Measurements from ENCODE around the gene ATP5F1D.
"Not testable (repeated sequence)": the region's sequence is repeated elsewhere in the genome, so short reads cannot be mapped to it uniquely, and the experiment has no call there.

The ATP5F1D gene

DNA sequence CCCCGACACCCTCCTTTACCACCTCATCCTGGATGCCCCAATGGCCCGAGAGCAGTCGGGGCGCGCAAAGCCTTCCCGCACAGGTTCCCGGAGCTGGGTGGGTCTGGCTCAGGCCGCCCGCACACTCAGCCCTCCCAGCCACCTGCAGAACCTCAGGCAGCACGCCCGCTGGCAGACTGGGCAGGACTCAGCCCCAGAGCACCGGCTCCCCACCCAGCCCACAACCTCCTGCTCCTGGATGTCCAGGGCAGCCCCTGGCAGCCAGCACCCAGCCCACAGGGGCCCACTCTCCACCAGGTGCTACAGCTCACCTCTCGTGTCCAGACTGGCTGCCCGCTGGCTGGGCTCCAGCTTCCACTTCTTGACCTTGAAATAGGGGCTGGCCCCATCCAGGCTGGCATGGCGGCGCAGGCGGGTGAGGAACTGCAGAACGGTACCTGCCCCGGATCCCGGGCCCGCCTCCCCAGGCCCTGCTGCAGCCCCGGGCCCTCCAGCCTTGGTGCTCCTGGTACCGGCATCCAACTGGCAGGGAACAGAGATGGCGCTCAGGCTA, 8.4 kb upstream of the ATP5F1D start:
- DNase-seq (ENCODE audit: low read depth): no peak

DNA sequence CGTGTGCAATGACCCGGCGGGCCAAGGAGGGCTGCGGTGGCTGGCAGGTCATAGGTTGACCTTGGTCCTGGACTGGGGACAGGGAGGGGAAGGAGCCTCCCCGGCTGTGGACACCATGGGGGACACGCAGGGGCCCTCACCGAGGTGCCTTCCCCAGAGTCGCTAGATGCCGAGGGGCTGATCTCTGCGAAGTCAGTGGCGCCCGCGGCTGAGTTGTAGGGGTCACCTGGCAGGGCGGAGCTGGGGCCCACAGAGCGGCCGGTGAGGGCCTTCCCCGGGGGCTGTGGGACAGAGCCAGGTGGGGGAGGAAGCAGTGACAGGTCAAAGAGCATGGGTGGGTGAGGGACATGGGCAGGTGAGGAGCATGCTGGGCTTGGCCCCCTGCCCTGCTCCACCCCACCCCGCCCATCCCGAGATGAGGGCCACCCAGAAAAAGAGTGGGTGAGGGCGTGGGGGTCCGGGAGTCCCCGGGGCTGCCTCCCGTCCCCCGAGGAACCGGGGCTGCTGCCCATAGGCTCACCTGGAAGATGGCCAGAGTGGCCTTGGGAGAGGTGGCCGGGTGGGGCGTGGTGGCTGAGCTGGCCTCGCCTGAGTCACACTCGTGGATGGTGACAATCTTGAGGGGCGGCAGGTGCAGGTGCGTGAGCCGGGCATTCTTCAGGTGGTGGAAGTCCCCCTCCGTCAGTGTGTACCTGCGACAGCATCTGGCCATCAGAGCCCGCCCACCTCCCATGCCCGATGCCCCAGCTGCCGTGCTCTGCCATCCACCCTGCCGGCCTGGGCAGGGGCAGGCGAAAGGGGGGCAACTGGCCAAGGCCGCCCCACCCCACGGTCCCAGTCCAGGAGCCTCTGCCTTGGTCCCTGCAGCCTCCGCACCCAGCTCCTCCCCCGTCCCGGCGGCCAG, 7.2 kb upstream of the ATP5F1D start:
- no peak for DNase-seq (ENCODE audit: low read depth)

DNA sequence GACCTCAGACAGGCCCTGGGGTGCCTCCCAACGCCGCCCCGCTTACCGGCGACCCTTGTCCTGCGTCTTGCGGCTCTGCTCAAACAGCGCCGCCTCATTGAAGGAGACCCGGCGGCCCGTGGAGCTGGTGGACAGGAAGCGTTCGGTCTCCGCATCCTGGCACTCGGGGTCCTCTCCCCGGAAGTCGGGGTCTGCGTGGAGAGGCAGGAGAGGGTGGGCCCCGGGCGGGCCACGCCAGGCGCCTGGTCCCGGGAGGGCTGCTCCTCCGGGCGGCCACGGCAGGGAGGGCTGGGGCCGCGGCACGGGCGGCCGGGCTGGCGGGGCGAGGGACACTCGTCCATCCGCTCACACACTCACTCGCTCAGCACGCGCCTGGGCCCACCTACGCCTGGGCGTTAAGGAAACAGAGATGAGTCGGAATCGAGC, 6.6 kb upstream of the ATP5F1D start:
- DNase-seq (ENCODE audit: low read depth): no peak

DNA sequence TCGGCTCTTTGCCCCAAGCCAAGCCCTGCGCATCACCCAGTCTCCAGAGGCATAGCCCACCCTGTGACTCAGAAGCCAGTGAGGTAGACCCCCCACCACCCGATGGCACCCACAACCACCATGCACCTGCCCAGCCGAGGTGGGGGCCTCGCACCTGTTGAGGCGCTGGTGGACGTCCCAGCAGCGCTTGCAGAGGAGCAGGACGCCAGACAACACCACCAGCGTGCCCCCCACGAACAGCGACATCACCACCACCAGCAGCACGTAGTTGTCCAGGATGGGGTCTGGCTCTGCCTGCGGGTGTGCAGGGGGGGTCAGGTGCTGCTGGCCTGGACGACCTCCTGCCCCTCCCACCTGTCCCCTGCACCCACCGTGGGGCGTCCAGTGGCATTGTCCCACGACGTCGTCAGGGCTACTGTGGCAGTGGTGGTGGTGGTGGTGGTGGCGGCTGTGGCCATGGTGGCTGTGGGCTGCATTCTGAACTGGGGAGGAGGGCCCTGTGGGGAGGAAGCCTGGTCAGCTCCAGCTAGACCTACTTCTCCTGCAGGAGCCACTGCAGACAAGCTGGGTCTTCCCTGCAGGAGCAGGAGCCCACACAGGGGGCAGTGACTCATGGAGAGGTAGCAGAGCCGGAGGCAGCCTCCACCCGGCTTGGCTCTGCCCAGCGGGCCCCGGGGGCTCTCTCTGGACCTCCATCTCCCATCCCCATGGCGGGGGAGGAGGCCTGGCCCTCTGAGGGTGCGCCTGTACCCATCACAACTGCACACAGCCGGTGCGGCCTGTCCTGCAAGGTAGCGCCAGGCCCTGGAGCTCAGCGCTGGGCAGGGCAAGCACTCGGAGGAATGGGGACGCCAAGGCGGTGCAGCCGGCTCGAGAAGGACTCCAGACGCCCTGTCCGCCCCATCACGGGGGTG, 5.7 kb upstream of the ATP5F1D start:
- DNase-seq (ENCODE audit: low read depth): peak; percentile 57

DNA sequence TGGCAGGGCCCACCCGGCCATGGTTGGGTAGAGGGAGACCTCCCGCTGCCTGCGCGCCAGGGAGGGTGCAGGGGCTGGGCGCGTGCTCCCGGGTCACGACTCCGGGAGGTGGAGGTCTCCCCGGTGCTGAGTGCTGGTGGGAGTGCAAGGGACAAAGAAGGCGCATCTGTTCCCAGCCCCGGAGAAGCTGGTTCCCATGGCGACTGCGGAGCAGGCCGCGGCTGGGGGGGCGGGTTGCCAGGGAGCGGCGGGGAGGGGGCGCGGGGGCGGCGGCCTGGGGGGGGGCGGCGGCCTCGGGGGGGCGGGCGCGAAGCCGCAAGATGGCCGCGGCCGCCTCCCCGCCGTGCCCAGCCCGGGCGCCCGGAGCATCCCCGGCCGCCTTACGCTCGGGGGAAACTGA, 5.0 kb upstream of the ATP5F1D start:
- DNase-seq (ENCODE audit: low read depth): no peak

DNA sequence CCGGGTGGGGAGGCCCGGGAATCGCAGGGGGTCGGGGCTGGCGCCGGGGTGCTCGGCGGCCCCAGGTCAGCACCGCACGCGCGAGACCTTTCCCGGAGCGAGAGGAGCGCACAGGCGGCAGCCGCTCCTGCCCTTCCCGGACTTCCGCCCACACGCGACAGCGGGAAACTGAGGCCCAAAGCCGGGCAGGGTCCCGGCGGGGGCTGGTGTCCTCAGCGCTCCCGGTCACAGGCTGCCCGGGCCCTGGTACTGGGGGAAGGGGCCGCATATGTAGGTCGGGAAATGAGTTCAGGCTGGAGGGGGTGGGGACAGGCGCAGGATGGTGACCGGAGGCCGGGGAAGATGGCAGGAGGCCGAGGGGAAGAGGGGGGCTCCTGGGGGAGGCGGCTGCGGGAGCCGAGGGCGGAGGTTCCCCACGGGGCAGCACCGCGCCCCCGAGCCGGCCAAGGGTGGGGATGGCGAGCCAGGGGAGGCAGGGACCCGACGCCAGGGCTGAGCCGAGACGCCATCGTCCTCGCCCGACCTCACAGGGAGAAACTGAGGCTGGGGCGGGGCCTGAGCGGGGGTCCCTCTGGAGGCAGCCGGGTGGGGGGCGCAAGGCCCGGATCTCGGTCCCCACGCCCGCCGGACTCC, 4.4 kb upstream of the ATP5F1D start:
- DNase-seq (ENCODE audit: low read depth): no peak

DNA sequence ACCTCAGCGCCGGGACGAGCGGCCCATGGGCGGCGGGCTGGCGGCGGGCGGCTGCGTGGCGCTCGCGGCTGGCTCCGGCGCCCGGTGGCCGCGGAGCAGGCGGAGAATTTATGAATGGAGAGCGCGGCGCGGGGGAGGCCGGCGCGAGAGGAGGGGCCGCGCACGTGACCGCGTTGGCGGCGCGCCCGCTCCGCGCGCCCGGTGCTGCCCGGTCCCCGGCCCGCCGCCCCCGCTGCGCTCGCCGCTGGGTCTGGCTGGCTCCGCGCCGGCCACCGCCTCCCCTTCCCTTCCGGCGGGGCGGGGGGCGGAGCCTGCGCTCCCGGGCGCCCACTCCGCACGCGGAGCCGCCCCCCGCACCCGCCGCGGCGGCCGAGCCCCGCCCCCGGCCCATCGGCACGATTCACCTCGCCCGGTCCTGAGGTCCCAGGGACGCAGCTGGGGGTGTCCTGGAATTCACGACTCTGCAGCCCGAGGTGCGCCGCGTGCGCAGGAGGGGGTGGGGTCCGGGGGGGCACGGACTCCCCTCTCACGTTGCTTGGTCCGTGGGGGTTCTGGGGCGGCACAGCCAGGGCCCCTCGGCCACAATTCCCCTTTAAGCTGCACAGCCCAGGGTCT, 3.7 kb upstream of the ATP5F1D start, which contains the start of gene CBARP:
CBARP (minus strand) TSS at position 252 of the 615 bp plus-strand sequence. CDS start 1,905 bp downstream, outside the sequence.
- no peak for DNase-seq (ENCODE audit: low read depth)

DNA sequence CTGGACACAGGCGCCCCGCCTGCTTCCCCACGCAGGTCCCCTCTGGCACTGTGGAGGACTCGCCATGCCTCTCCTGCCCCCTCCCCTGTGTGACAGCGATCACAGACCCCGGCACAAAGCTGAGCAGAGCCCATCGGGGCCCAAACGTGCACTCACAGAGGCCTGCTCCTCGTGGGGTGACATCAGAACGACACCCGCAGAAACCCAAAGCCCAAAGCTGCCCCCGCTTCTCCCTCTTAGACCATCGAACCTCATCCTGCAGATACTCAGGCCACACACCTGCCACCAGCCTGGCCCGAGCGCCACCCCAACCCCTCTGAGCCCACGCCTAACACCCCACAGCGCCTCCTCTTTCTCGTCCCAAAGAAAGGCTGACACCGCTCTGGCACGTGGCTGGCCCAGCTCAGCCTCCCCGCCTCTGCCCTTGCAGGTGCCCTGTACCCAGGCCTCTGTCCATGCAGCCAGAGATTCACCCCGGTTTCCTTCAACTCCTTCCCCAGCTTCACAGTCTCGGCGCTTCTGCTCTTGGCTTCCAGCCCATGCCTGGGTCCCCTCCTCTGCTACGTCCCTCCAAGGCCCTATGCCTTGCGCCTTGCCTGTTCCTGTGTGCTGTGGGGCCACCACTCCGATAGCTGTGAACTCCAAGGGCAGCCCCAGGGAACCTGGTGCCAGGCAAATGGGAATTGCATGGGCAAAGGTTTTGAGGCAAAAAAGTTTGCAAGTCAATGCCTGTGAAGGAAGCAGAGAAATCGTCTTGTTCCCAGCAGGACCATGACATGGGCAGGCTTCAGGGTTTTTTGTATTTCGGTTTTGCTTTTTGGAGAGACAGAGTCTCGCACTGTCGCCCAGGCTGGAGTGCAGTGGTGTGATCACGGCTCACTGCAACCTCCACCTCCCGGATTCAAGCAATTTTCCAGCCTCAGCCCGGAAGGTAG, 2.9 kb upstream of the ATP5F1D start:
- no peak for DNase-seq (ENCODE audit: low read depth)

DNA sequence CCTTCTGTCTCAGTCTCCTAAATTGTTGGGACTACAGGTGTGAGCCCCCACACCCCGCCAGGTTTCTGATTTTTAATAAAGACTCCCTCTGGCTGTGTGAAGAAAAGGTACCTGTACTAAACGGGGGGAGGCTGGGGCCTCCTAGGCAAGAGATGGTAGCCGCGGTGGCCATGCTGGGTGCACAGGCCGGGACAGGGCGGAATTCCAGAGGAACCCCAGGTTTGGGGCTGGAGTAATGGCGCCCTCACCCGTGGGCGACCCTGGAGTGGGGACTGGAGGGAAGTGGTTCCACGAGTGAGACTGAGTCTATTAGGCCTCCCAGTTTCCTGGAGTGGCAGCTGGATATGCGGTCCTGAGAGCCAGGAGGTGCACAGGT, 2.1 kb upstream of the ATP5F1D start:
- DNase-seq (ENCODE audit: low read depth): no peak

DNA sequence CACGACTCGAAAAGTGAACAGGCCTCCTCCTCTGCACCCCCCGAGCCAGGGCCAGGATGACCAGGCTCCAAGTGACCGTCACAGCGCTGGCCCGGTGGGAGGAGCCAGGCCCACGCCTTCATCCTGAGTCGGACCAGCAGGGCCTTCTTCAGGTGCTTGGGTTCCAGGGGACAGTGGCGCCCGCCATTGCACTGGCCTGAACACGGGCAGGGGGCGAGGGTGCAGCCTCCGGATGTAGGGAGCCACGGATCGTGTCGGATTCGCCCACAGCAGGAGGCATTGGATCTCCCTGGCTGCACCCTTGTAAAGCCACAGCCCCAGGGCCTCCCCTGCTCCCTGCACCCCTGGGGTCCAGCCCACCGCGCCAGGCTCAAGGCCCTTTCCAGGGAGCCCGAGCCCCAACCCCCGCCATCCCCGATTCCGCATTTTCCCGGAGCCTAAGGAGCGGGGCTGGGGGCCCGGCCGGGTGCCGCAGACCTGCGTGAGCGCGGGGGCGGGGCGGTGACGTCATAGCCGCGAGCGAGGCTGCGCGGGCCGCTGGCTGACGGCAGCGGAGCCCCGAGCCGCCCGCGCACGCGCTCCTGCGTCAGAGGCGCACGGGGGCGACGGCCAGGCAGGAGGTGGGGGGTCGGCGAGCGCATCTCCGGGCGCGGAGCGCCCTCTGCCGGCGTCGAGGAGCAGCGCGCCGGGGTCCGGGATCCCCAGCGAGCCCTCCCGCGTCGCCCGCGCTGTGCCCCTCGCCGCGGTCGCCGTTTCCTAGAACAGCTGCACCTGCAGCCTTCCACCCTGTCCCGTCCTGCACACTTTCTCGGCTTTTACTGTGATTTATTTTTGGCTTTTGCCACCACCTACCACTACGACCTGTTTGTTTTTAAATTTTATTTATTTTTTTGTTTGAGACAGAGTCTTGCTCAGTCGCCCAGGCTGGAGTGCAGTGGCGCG, 1.5 kb upstream of the ATP5F1D start:
- DNase-seq (ENCODE audit: low read depth): peak; percentile 84

DNA sequence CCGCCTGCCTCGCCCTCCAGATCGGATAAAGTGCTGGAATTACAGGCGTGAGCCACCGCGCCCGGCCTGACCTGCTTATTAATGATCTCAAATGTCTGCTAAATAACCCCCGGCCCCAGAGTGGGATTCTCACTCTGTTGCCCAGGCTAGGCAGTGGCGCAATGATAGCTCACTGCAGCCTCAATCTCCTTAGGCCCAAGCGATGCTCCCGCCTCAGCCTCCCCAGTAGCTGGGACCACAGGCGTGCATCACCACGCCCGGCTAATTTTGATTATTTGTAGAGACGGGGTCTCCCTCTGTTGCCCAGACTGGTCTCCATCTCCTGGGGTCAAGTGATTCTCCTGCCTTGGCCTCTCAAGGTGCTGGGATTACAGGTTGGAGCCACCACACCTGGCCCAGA, 626 bp upstream of the ATP5F1D start:
- DNase-seq (ENCODE audit: low read depth): no peak

DNA sequence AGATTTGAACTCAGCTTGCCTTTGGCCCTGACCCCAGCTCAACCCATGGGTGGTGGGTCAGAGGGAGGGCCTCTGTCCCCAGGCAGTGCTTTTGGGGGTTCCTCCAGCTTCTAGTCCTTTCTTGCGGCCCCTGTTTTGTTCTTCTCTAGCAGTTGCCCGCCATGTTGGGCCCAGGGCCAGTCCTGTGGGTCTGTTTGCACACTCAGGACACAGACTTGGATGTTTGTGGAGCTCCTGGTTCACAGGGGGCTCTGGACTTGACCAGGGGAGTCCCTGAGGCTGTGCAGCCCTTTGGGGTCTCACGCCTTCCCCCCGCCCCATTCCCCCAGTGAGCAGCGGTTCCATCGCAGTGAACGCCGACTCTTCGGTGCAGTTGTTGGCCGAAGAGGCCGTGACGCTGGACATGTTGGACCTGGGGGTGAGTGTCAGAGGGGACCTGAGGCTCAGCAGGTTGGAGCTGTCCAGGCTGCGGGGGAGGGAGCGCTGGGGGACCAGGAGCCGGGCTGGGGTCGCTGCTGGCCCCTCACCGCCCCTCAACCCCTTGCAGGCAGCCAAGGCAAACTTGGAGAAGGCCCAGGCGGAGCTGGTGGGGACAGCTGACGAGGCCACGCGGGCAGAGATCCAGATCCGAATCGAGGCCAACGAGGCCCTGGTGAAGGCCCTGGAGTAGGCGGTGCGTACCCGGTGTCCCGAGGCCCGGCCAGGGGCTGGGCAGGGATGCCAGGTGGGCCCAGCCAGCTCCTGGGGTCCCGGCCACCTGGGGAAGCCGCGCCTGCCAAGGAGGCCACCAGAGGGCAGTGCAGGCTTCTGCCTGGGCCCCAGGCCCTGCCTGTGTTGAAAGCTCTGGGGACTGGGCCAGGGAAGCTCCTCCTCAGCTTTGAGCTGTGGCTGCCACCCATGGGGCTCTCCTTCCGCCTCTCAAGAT, 2.5 kb downstream of the ATP5F1D start:
- DNase-seq (ENCODE audit: low read depth): peak; percentile 76

DNA sequence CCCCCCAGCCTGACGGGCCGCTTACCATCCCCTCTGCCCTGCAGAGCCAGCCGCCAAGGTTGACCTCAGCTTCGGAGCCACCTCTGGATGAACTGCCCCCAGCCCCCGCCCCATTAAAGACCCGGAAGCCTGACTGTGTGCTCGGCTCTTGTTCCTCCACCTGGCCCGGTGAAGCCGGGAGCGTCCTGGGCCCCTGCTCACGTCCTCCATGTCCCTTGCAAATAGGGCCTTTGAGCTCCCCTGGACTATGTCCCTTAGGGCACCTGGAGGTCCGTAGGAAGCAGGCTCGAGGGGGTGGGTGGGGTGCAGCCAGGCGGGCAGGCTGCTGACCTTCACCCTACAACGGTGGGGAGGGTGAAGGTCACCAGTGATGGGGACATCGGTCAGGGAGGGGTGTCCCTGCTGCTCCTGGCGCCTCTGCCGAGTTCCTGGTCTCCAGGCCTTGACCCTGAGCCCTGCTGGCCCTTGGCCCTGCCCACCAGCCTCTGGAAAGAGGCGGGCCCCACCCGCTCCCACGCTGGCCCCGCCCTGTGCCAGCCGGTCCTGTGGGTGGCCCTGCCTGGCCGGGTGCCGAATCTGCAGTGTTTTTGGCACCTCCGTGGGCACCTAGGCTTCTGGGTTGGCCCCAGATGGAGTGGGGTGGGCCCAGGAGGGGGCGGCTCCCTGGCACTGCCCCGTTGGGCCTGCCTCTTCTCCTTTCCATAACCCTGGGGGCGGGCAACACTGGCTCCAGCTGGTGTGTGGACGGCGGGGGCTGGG, 3.3 kb downstream of the ATP5F1D start:
- DNase-seq (ENCODE audit: low read depth): no peak

DNA sequence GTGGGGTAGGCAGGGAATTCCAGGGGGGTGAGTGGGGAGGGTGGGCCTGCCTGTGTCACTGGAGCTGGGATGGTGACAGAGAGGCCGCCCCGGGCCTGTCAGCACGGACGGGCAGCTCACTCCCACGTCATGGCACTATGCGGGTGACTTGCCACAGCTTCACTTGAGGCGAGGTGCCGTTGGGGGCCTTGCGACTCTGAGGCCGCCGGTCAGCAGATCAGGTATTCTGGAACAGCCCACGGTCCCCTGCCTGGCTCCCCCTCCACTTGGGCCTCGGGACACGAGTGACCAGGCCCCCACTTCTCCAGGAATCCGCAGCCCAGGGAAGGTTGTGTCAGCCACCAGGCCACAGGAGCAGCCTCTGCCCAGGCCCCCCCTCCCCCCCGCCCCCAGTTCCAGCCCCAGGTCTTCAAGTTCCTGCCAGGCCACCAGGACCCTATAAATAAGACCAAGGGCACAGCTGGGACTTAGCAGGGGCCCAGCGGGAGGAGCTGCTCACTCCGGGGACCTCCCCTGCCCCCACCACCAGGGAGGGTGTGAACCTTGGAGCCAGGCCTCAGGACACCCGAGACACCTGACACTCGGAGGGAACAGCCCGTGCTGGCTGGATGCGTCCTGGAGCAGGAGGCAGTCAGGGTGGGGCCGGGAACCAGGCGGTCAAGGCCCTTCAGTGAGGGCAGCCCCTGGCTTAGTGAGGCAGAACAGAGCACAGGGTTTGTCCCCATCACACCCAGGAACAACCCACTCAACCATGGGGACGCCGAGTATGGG, 4.1 kb downstream of the ATP5F1D start:
- DNase-seq (ENCODE audit: low read depth): no peak

DNA sequence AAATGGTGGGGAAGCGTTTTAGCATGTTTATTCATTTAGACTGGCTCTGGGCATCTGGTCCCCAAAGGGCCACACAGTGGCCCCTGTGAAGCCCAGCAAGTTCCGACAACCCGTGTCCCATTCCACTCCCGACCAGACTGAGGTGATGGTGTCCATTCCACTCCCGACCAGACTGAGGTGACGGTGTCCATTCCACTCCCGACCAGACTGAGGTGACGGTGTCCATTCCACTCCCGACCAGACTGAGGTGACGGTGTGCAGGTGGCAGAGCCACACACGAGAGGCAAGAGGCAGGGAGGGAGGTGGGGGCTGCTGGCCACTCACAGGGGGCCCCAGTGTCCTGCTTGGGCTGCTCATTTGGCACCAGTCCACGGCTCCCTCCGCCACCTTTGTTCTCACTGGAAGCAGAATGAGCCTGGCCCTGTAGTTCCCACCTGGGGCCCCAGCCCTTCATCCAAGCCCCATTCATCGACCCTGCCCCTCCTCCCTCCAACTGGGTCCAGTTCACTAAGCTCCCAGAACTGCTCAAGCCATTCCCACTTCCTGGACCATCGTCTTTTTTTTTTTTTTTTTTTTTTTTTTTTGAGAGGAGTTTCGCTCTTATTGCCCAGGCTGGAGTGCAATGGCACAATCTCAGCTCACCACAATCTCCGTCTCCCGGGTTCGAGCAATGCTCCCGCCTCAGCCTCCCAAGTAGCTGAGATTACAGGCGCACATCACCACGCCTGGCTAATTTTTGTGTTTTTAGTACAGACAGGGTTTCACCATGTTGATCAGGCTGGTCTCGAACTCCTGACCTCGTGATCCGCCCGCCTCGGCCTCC, 4.9 kb downstream of the ATP5F1D start:
- DNase-seq (ENCODE audit: low read depth): not testable (repeated sequence)

DNA sequence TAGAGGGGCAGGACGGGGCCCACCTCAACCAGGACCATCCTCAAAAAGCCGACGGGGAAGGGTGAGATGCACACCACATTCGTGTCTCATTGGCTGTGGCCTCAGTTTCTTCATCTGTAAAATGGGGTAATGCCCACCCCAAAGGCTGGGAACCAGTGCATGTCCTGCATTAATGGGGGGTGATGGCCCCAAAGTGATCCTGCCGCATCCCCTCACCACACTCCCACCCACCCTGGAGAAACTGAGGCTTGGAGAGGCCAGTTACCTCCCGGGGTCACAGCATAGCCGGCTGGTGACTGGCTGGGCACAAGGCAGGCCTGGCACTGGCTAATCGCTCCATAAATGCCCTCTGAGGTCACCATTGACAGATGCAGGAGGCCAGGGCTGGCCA, 6.2 kb downstream of the ATP5F1D start:
- DNase-seq (ENCODE audit: low read depth): no peak

Data from amniotic epithelial cell (primary cell).